Activated naive CD8-positive, alpha-beta T cell treated with anti-CD3 and anti-CD28 coated beads, Interleukin-2, amount 10 ng/mL, durations not matched to agents 7 days and 5 days (primary cell): Measurements from ENCODE around the gene OR4Q3. TPM values are rescaled to one million over a fixed set of nuclear protein-coding genes. Genes with fewer than 3 reads are reported as not detected.
"Not testable (repeated sequence)": the region's sequence is repeated elsewhere in the genome, so short reads cannot be mapped to it uniquely, and the experiment has no call there.

Experiments used
- ATAC-seq: fragments of 150-1000 bp; cut with Tn5 transposase; one replicate; pipeline ENCODE4 v1.10.0; 2021; ENCODE audit warnings: low read depth, moderate library complexity
- POLR2A ChIA-PET: fragments of 350-600 bp; sonication (Branson Sonifier 250); formaldehyde crosslinking; loops from one replicate; lab custom pipeline; 2021; ENCODE audit warnings: antibody characterized with exemption; lab: Charles Lee
- DNase-seq: peaks from one replicate; pipeline ENCODE4 v3.0.0; 2021
- H3K27ac Mint-ChIP-seq: one replicate; pipeline ENCODE4 v1.8.0; 2022; ENCODE audit warnings: mild to moderate bottlenecking, mixed read lengths
- H3K27me3 Mint-ChIP-seq: one replicate; pipeline ENCODE4 v1.8.0; 2022; ENCODE audit warnings: mild to moderate bottlenecking, moderate library complexity, mixed read lengths
- H3K36me3 Mint-ChIP-seq: one replicate; pipeline ENCODE4 v1.8.0; 2021; ENCODE audit warnings: mild to moderate bottlenecking, mixed read lengths
- H3K4me1 Mint-ChIP-seq: one replicate; pipeline ENCODE4 v1.8.0; 2021; ENCODE audit warnings: mixed read lengths
- H3K4me3 Mint-ChIP-seq: one replicate; pipeline ENCODE4 v1.8.0; 2022; ENCODE audit warnings: mild to moderate bottlenecking, moderate library complexity, mixed read lengths
- H3K9me3 Mint-ChIP-seq: one replicate; pipeline ENCODE4 v1.8.0; 2021; ENCODE audit warnings: mixed read lengths
- total RNA-seq, 2 experiments: library from RNA; stranded (reverse); gene quantifications; one replicate each; pipeline ENCODE4 v1.2.3, GENCODE V29; 2021

The OR4Q3 gene
- not detected for total RNA-seq

GRCh38 chr14:19743256-19743655 is at the start of gene OR4Q3:
Gene OR4Q3, plus strand, starts transcription at chr14:19743571.
- Mint-ChIP-seq H3K27ac (no peak within 1 kb of the TSS), H3K4me3 (no peak within 1 kb of the TSS), H3K27me3 (no peaks in the 10 kb centered on the region), H3K9me3 (peaks cover 1% of the 10 kb centered on the region), H3K4me1 (no peaks in the 10 kb centered on the region), H3K36me3 (no peaks in the 10 kb centered on the region)
- ATAC-seq (no peak), DNase-seq (no peak)
- POLR2A ChIA-PET = no interaction called here

- no peak for DNase-seq
- H3K4me3 Mint-ChIP-seq = no peak overlapping the region
- no peak for ATAC-seq
- H3K36me3 Mint-ChIP-seq = no peaks in the 10 kb centered on the region
- peaks cover 4% of the 10 kb centered on the region for H3K9me3 Mint-ChIP-seq
- no peaks in the 10 kb centered on the region for H3K27me3 Mint-ChIP-seq
- H3K27ac Mint-ChIP-seq = no peak overlapping the region
- POLR2A ChIA-PET = no interaction called here
- no peaks in the 10 kb centered on the region for H3K4me1 Mint-ChIP-seq
These were observed 14.0 kb upstream of the OR4Q3 start for GRCh38 chr14:19729359-19729758.

DNA sequence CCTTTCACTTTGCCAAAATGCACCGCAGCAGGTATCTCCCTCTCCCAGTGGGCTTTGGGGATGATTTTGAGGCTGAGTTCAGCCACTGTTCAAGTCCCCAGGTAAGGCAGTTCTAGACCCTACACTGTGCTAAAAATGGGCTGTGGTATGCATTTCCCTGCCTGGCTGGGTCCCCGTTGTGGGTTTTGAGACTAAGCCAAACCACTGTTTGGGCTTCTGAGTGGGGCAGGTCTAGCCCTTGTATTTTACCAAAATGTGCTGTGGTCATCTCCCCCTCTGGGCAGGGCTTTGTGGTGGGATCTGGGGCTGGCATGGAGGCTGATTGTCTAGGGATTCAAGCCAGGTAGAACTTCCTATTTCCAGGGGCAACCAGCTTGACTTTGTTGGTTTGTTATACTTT is 13.6 kb upstream of the OR4Q3 start:
- Mint-ChIP-seq H3K27me3 (no peaks in the 10 kb centered on the region), H3K4me1 (no peaks in the 10 kb centered on the region)

GRCh38 chr14:19733893-19734292 is 9.5 kb upstream of the OR4Q3 start:
- H3K27me3 Mint-ChIP-seq, ATAC-seq, POLR2A ChIA-PET, H3K9me3 Mint-ChIP-seq, H3K4me1 Mint-ChIP-seq, H3K27ac Mint-ChIP-seq, H3K36me3 Mint-ChIP-seq, DNase-seq, H3K4me3 Mint-ChIP-seq: not testable (repeated sequence)

More for the DNA sequence above, 13.6 kb upstream of the OR4Q3 start:
- POLR2A ChIA-PET = no interaction called here
- Mint-ChIP-seq H3K4me3 (no peak overlapping the region), H3K36me3 (no peaks in the 10 kb centered on the region), H3K27ac (no peak overlapping the region), H3K9me3 (peaks cover 4% of the 10 kb centered on the region)
- no peak for DNase-seq
- no peak for ATAC-seq

GRCh38 chr14:19752316-19752715 is 8.9 kb downstream of the OR4Q3 start:
- ATAC-seq, H3K36me3 Mint-ChIP-seq, H3K9me3 Mint-ChIP-seq, H3K4me1 Mint-ChIP-seq, POLR2A ChIA-PET, H3K27me3 Mint-ChIP-seq, DNase-seq, H3K27ac Mint-ChIP-seq, H3K4me3 Mint-ChIP-seq: not testable (repeated sequence)

DNA sequence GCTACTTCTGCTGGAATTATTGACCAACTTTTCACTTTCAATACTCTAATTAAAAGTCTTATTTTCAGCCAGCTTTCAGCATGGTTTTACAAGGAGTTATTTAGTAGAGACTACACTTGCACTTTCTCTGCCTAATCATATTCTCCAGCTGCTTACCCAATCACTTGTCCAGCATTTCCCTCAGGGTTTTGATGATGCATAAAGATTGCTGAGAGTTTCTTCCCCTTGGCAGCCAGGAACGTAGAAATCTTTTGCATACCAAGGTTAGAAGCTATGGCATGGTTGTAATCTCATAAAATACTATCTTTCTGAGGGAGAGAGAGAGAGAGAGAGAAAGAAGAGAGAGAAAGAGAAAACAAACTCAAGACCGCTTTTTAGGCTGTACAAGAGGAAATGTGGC is 10.8 kb downstream of the OR4Q3 start:
- Mint-ChIP-seq H3K4me1 (no peaks in the 10 kb centered on the region), H3K27ac (no peak overlapping the region), H3K9me3 (no peaks in the 10 kb centered on the region), H3K27me3 (no peaks in the 10 kb centered on the region), H3K36me3 (no peaks in the 10 kb centered on the region), H3K4me3 (no peak overlapping the region)
- ATAC-seq (no peak), DNase-seq (no peak)
- POLR2A ChIA-PET = no interaction called here

- DNase-seq, H3K36me3 Mint-ChIP-seq, H3K27me3 Mint-ChIP-seq, H3K9me3 Mint-ChIP-seq, H3K4me3 Mint-ChIP-seq, ATAC-seq, POLR2A ChIA-PET, H3K27ac Mint-ChIP-seq, H3K4me1 Mint-ChIP-seq: not testable (repeated sequence)
These were observed 28.1 kb downstream of the OR4Q3 start for GRCh38 chr14:19771491-19771890.

- no peaks in the 10 kb centered on the region for H3K27me3 Mint-ChIP-seq
- H3K27ac Mint-ChIP-seq = no peak overlapping the region
- no peaks in the 10 kb centered on the region for H3K4me1 Mint-ChIP-seq
- ATAC-seq = no peak
- H3K36me3 Mint-ChIP-seq = no peaks in the 10 kb centered on the region
- H3K9me3 Mint-ChIP-seq = peaks cover 1% of the 10 kb centered on the region
- no peak overlapping the region for H3K4me3 Mint-ChIP-seq
- POLR2A ChIA-PET = no interaction called here
- DNase-seq = no peak
These were observed 28.6 kb downstream of the OR4Q3 start for GRCh38 chr14:19771895-19772430.

- H3K27ac Mint-ChIP-seq, H3K36me3 Mint-ChIP-seq, H3K4me1 Mint-ChIP-seq: not testable (repeated sequence)
These were observed 29.1 kb downstream of the OR4Q3 start for GRCh38 chr14:19772454-19772853.

GRCh38 chr14:19773204-19773603 is 29.8 kb downstream of the OR4Q3 start, which contains the start of gene OR4M1:
Gene OR4M1, plus strand, starts transcription at chr14:19773504. Its CDS starts 6,819 bp downstream, at chr14:19780323.
- POLR2A ChIA-PET, DNase-seq, H3K4me1 Mint-ChIP-seq, H3K27me3 Mint-ChIP-seq, H3K4me3 Mint-ChIP-seq, H3K36me3 Mint-ChIP-seq, H3K9me3 Mint-ChIP-seq, H3K27ac Mint-ChIP-seq, ATAC-seq: not testable (repeated sequence)

More at GRCh38 chr14:19772454-19772853, 29.1 kb downstream of the OR4Q3 start:
- H3K9me3 Mint-ChIP-seq, H3K4me3 Mint-ChIP-seq, H3K27me3 Mint-ChIP-seq, DNase-seq, POLR2A ChIA-PET, ATAC-seq: not testable (repeated sequence)

GRCh38 chr14:19775587-19775986 is 32.2 kb downstream of the OR4Q3 start:
- no peak for ATAC-seq
- Mint-ChIP-seq H3K4me3 (no peak overlapping the region), H3K36me3 (no peaks in the 10 kb centered on the region), H3K9me3 (peaks cover under 1% of the 10 kb centered on the region), H3K4me1 (no peaks in the 10 kb centered on the region), H3K27ac (no peak overlapping the region), H3K27me3 (no peaks in the 10 kb centered on the region)
- no peak for DNase-seq
- POLR2A ChIA-PET = no interaction called here

GRCh38 chr14:19785848-19786247 is 42.5 kb downstream of the OR4Q3 start:
- H3K27me3 Mint-ChIP-seq, DNase-seq, POLR2A ChIA-PET, H3K36me3 Mint-ChIP-seq, H3K4me1 Mint-ChIP-seq, H3K9me3 Mint-ChIP-seq, H3K4me3 Mint-ChIP-seq, H3K27ac Mint-ChIP-seq, ATAC-seq: not testable (repeated sequence)

- not testable (repeated sequence) for H3K27me3 Mint-ChIP-seq
These were observed 43.9 kb downstream of the OR4Q3 start for GRCh38 chr14:19787318-19787717.

DNA sequence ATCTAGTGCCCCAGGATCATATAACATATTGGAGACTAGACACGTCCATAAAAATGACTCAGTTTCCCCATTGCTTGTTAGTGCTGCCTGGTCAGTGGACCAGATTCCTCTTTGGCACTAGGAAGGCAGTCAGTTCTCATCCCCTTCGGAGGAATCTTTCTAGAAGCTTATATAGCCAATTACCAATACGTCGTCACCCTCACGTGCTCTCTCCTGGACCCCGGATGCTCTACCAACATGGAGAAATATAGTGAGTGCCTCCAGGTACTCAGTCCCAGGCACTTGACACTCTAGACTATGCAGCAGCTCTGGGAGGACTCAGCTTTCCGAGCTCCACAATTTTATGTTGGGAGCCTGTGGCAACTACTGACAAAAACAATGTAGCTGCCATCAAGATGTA is 44.8 kb downstream of the OR4Q3 start:
- DNase-seq, ATAC-seq, H3K27me3 Mint-ChIP-seq, H3K9me3 Mint-ChIP-seq, POLR2A ChIA-PET, H3K4me3 Mint-ChIP-seq, H3K27ac Mint-ChIP-seq, H3K4me1 Mint-ChIP-seq, H3K36me3 Mint-ChIP-seq: not testable (repeated sequence)

More at GRCh38 chr14:19787318-19787717, 43.9 kb downstream of the OR4Q3 start:
- H3K9me3 Mint-ChIP-seq, H3K4me3 Mint-ChIP-seq, POLR2A ChIA-PET, H3K4me1 Mint-ChIP-seq, H3K36me3 Mint-ChIP-seq, H3K27ac Mint-ChIP-seq, DNase-seq, ATAC-seq: not testable (repeated sequence)
